Loucy (cell line): ENCODE measurements around the gene VPS54.

Source experiments
- EZH2phosphoT487 ChIP-seq: fragments of 200-600 bp; IDR thresholded peaks from 2 replicates; pipeline ENCODE4 v1.6.1; 2018; ENCODE audit warnings: antibody characterized with exemption, mild to moderate bottlenecking, moderate library complexity, borderline replicate concordance
- TF ChIP-seq, protein P1 (sequence below): fragments of 200-600 bp; sonication (generic); conservative IDR thresholded peaks from 2 replicates; pipeline ENCODE4 v1.5.1; 2014; ENCODE audit warnings: mild to moderate bottlenecking, antibody characterized with exemption, low read length

DNA sequence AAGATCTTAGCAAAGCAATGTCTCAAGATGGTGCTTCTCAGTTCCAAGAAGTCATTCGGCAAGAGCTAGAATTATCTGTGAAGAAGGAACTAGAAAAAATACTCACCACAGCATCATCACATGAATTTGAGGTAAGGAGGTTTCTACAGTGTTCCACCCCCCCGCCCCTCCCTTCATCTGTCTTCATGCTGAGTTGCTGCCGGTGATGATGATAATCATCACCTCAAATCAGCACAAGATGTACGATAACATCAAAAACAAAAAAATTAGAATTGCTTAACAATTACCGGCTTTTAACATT, 163.0 kb downstream of the VPS54 start:
- TF ChIP-seq, protein P1, sequence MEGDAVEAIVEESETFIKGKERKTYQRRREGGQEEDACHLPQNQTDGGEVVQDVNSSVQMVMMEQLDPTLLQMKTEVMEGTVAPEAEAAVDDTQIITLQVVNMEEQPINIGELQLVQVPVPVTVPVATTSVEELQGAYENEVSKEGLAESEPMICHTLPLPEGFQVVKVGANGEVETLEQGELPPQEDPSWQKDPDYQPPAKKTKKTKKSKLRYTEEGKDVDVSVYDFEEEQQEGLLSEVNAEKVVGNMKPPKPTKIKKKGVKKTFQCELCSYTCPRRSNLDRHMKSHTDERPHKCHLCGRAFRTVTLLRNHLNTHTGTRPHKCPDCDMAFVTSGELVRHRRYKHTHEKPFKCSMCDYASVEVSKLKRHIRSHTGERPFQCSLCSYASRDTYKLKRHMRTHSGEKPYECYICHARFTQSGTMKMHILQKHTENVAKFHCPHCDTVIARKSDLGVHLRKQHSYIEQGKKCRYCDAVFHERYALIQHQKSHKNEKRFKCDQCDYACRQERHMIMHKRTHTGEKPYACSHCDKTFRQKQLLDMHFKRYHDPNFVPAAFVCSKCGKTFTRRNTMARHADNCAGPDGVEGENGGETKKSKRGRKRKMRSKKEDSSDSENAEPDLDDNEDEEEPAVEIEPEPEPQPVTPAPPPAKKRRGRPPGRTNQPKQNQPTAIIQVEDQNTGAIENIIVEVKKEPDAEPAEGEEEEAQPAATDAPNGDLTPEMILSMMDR, result no peak
- TF ChIP-seq EZH2phosphoT487, result no peak
